H1 (cell line): ENCODE results near the gene OGFOD1. TPM values are rescaled to one million over a fixed set of nuclear protein-coding genes. Genes with fewer than 3 reads are reported as not detected.

Source experiments
- CTCF ChIA-PET: fragments of 300-600 bp; sonication (Branson Sonifier 250); formaldehyde crosslinking; loops from one replicate; lab custom pipeline; 2021; ENCODE audit not compliant: partially characterized antibody; lab: Charles Lee
- POLR2A ChIA-PET: fragments of 300-600 bp; sonication (Branson Sonifier 250); formaldehyde crosslinking; loops from one replicate; lab custom pipeline; 2021; ENCODE audit warnings: inconsistent platforms; ENCODE audit not compliant: partially characterized antibody; lab: Charles Lee
- DNase-seq, 2 experiments: peaks; one replicate each; pipeline versions ENCODE4 v3.0.0 to v3.0.0-alpha.2; 2010 to 2022; ENCODE audit warnings: low spot score in 2 of 2, low read depth in 1 of 2, mixed read lengths in 1 of 2
- FAIRE-seq: peaks from 2 replicates; lab custom pipeline; 2011; peaks lifted over from hg19 to GRCh38; lab: Jason Lieb, UNC
- H2AFZ ChIP-seq: 2 replicates; pipeline ENCODE4 v1.8.1; 2012; ENCODE audit warnings: low read length, inconsistent platforms
- H2AK5ac ChIP-seq: 2 replicates; pipeline ENCODE4 v1.6.1; 2013; ENCODE audit warnings: low read depth, low read length
- H2BK120ac ChIP-seq: replicated peaks from 2 replicates; pipeline ENCODE3; 2013; ENCODE audit warnings: low read depth, low read length, inconsistent platforms
- H2BK12ac ChIP-seq: 2 replicates; pipeline ENCODE4 v1.6.1; 2013; ENCODE audit warnings: low read depth, low read length
- H2BK15ac ChIP-seq: 2 replicates; pipeline ENCODE4 v1.6.1; 2013; ENCODE audit warnings: low read length
- H2BK20ac ChIP-seq: 2 replicates; pipeline ENCODE4 v1.6.1; 2013; ENCODE audit warnings: low read length
- H2BK5ac ChIP-seq: 2 replicates; pipeline ENCODE4 v1.6.1; 2013; ENCODE audit warnings: low read depth, low read length
- H3K14ac ChIP-seq: 2 replicates; pipeline ENCODE4 v1.6.1; 2013; ENCODE audit warnings: inconsistent platforms; ENCODE audit not compliant: insufficient read length
- H3K18ac ChIP-seq: 2 replicates; pipeline ENCODE4 v1.6.1; 2013; ENCODE audit warnings: low read length; ENCODE audit errors: extremely low read depth
- H3K23ac ChIP-seq: 2 replicates; pipeline ENCODE4 v1.6.1; 2013; ENCODE audit warnings: inconsistent platforms; ENCODE audit not compliant: insufficient read length
- H3K23me2 ChIP-seq: 2 replicates; pipeline ENCODE4 v1.6.1; 2013; ENCODE audit warnings: low read depth, low read length
- H3K27ac ChIP-seq: 2 replicates; pipeline ENCODE4 v1.6.1; 2011; ENCODE audit warnings: low read depth, low read length, inconsistent platforms
- H3K27me3 ChIP-seq, 4 experiments: replicated peaks in 1 of 4; 1 replicate in 1 of 4; 2 replicates in 3 of 4; pipeline versions ENCODE4 v1.6.1 to v1.8.1; 2011 to 2013; ENCODE audit warnings: low read length in 3 of 4, mild to moderate bottlenecking in 3 of 4, inconsistent platforms in 2 of 4, mixed read lengths in 2 of 4, moderate library complexity in 1 of 4; ENCODE audit not compliant: control insufficient read depth in 3 of 4, insufficient read depth in 3 of 4; ENCODE audit errors: extremely low read depth in 1 of 4
- H3K36me3 ChIP-seq, 4 experiments: 2 replicates each; pipeline versions ENCODE4 v1.6.1 to v1.8.1; 2011 to 2013; ENCODE audit warnings: mild to moderate bottlenecking in 4 of 4, low read length in 3 of 4, moderate library complexity in 2 of 4, control low read depth in 1 of 4, inconsistent platforms in 1 of 4; ENCODE audit not compliant: insufficient read depth in 4 of 4, control insufficient read depth in 2 of 4
- H3K4ac ChIP-seq: replicated peaks from 2 replicates; pipeline ENCODE3; 2013; ENCODE audit warnings: low read length, low read depth, mixed read lengths, inconsistent platforms; ENCODE audit not compliant: insufficient read length
- H3K4me1 ChIP-seq, 4 experiments: replicated peaks in 1 of 4; 1 replicate in 1 of 4; 2 replicates in 3 of 4; pipeline versions ENCODE4 v1.6.1 to v1.8.1; 2011 to 2013; ENCODE audit warnings: low read length in 3 of 4, inconsistent platforms in 2 of 4, mixed read lengths in 1 of 4; ENCODE audit not compliant: insufficient read depth in 4 of 4, control insufficient read depth in 3 of 4
- H3K4me2 ChIP-seq, 2 experiments: 2 replicates each; pipeline versions ENCODE4 v1.6.1 to v1.8.1; 2011 to 2013; ENCODE audit warnings: low read depth in 2 of 2, low read length in 2 of 2, control low read depth in 1 of 2, inconsistent platforms in 1 of 2, mild to moderate bottlenecking in 1 of 2; ENCODE audit not compliant: insufficient read depth in 1 of 2
- H3K4me3 ChIP-seq, 4 experiments: fragments of 200-600, 300-600 bp in 1 of 4; sonication (generic), shearing (Covaris generic), sonication (Bioruptor Twin) in 1 of 4; 2 replicates each; pipeline versions ENCODE4 v1.5.1 to v1.8.1; 2011 to 2016; ENCODE audit warnings: low read length in 4 of 4, low read depth in 3 of 4, control low read depth in 2 of 4, inconsistent platforms in 2 of 4, mild to moderate bottlenecking in 2 of 4, mixed read lengths in 1 of 4, moderate library complexity in 1 of 4; ENCODE audit not compliant: insufficient read depth in 2 of 4; ENCODE audit errors: extremely low read depth in 1 of 4
- H3K56ac ChIP-seq: replicated peaks from 2 replicates; pipeline ENCODE3; 2013; ENCODE audit warnings: low read depth, mild to moderate bottlenecking, mixed read lengths, low read length, inconsistent platforms; ENCODE audit not compliant: insufficient read length
- H3K79me1 ChIP-seq: 2 replicates; pipeline ENCODE4 v1.6.1; 2013; ENCODE audit warnings: low read depth, low read length, control low read depth
- H3K79me2 ChIP-seq, 2 experiments: 2 replicates each; pipeline versions ENCODE4 v1.6.1 to v1.8.1; 2012 to 2013; ENCODE audit warnings: low read length in 2 of 2, mild to moderate bottlenecking in 2 of 2, inconsistent platforms in 1 of 2; ENCODE audit not compliant: insufficient read depth in 2 of 2, control insufficient read depth in 1 of 2
- H3K9ac ChIP-seq, 4 experiments: replicated peaks in 1 of 4; 1 replicate in 1 of 4; 2 replicates in 3 of 4; pipeline versions ENCODE4 v1.6.1 to v1.8.1; 2011 to 2013; ENCODE audit warnings: low read depth in 3 of 4, low read length in 3 of 4, control low read depth in 2 of 4, mild to moderate bottlenecking in 2 of 4, moderate library complexity in 2 of 4, inconsistent platforms in 1 of 4; ENCODE audit errors: extremely low read depth in 1 of 4
- H3K9me3 ChIP-seq, 2 experiments: 2 replicates each; pipeline versions ENCODE4 v1.6.1 to v1.8.1; 2012 to 2013; ENCODE audit warnings: mild to moderate bottlenecking in 2 of 2, moderate library complexity in 2 of 2, control low read depth in 1 of 2, inconsistent platforms in 1 of 2, low read depth in 1 of 2, low read length in 1 of 2, mixed read lengths in 1 of 2; ENCODE audit not compliant: insufficient read depth in 2 of 2
- H4K20me1 ChIP-seq, 2 experiments: replicated peaks in 1 of 2; 2 replicates each; pipeline versions ENCODE3 to v1.8.1; 2011 to 2013; ENCODE audit warnings: inconsistent platforms in 2 of 2, low read length in 2 of 2, mild to moderate bottlenecking in 1 of 2; ENCODE audit not compliant: insufficient read depth in 2 of 2, control insufficient read depth in 1 of 2
- H4K5ac ChIP-seq: 2 replicates; pipeline ENCODE4 v1.6.1; 2013; ENCODE audit warnings: low read length, low read depth, mixed read lengths, inconsistent platforms; ENCODE audit not compliant: insufficient read length
- H4K8ac ChIP-seq: 2 replicates; pipeline ENCODE4 v1.8.0; 2013; ENCODE audit warnings: mild to moderate bottlenecking, moderate library complexity, low read length, inconsistent platforms; ENCODE audit not compliant: insufficient read depth; ENCODE audit errors: extremely low read depth
- H4K91ac ChIP-seq: replicated peaks from 2 replicates; pipeline ENCODE3; 2013; ENCODE audit warnings: low read length, mixed read lengths, inconsistent platforms; ENCODE audit not compliant: insufficient read length
- ASH2L ChIP-seq: fragments of 200-600, 300-600 bp; sonication (generic); IDR thresholded peaks from one replicate; pipeline ENCODE4 v1.7.1; 2017; ENCODE audit warnings: low read length
- CHD2 ChIP-seq: IDR thresholded peaks from 2 replicates; pipeline ENCODE4 v1.6.1; 2012; ENCODE audit warnings: low read length, improper control_type of control experiment
- CTBP2 ChIP-seq: IDR thresholded peaks from 2 replicates; pipeline ENCODE4 v1.7.0; 2011; ENCODE audit warnings: borderline replicate concordance, mild to moderate bottlenecking, moderate library complexity, mixed read lengths, low read length; ENCODE audit not compliant: insufficient read depth, insufficient read length
- E2F6 ChIP-seq: IDR thresholded peaks from 2 replicates; pipeline ENCODE4 v1.6.1; 2012; ENCODE audit warnings: inconsistent platforms
- HDAC2 ChIP-seq, 2 experiments: fragments of 300-600 bp in 1 of 2; sonication (generic) in 1 of 2; IDR thresholded peaks; 2 replicates each; pipeline ENCODE4 v1.6.1; 2011 to 2012; ENCODE audit warnings: low read depth in 2 of 2, low read length in 2 of 2, mild to moderate bottlenecking in 2 of 2, moderate library complexity in 2 of 2, borderline replicate concordance in 1 of 2, inconsistent platforms in 1 of 2
- JUN ChIP-seq: IDR thresholded peaks from 2 replicates; pipeline ENCODE4 v1.6.1; 2011; ENCODE audit warnings: low read depth, mild to moderate bottlenecking, improper control_type of control experiment, low read length
- RAD21 ChIP-seq, 2 experiments: IDR thresholded peaks in 1 of 2; conservative IDR thresholded peaks in 1 of 2; 2 replicates each; pipeline ENCODE4 v1.6.1; 2011; ENCODE audit warnings: low read depth in 2 of 2, low read length in 2 of 2, improper control_type of control experiment in 1 of 2, inconsistent platforms in 1 of 2, mild to moderate bottlenecking in 1 of 2, moderate library complexity in 1 of 2
- RFX5 ChIP-seq: IDR thresholded peaks from 2 replicates; pipeline ENCODE4 v1.6.1; 2011; ENCODE audit warnings: low read depth, low read length, improper control_type of control experiment, borderline replicate concordance
- SIN3A ChIP-seq, 2 experiments: IDR thresholded peaks in 1 of 2; conservative IDR thresholded peaks in 1 of 2; 2 replicates each; pipeline ENCODE4 v1.6.1; 2011 to 2012; ENCODE audit warnings: low read length in 2 of 2, improper control_type of control experiment in 1 of 2, low read depth in 1 of 2, mild to moderate bottlenecking in 1 of 2
- SIRT6 ChIP-seq: IDR thresholded peaks from one replicate; pipeline ENCODE4 v1.7.1; 2012; ENCODE audit warnings: low read length, inconsistent platforms
- SUZ12 ChIP-seq: fragments of 200-600 bp; sonication (generic); IDR thresholded peaks from 2 replicates; pipeline ENCODE4 v1.6.1; 2012; ENCODE audit warnings: mild to moderate bottlenecking, inconsistent platforms, low read length, moderate library complexity, mixed read lengths
- USF2 ChIP-seq: IDR thresholded peaks from 2 replicates; pipeline ENCODE4 v1.6.1; 2011; ENCODE audit warnings: low read length, improper control_type of control experiment
- polyA plus RNA-seq, 7 experiments: library from polyadenylated mRNA; depleted of rRNA in 3 of 7; stranded (reverse) in 5 of 7; unstranded in 2 of 7; fragments of >200 nt in 5 of 7; fragments of 200-250 nt in 2 of 7; gene quantifications; 1 replicate in 5 of 7; 2 replicates in 1 of 7; 4 replicates in 1 of 7; pipeline versions ENCODE4 v1.2.1 to v1.2.3, GENCODE V29; 2011 to 2013; ENCODE audit warnings: missing spikeins in 2 of 7, mixed read lengths in 2 of 7
- total RNA-seq: library from RNA; stranded (reverse); fragmentation: NEBNext Ultra II Directional; extraction: Animal tissue kit (Norgen Biotek cat#: 25700); gene quantifications from 2 replicates; pipeline ENCODE4 v1.2.1, GENCODE V29; 2021

The OGFOD1 gene
- total and polyA plus RNA-seq, 2 of the 8 experiments (the other 6 are each of a cell fraction or from before 2014, with no cell fraction given): 24.6 to 61.4 TPM

GRCh38 chr16:56448005-56448404 lies 3.3 kb upstream of the OGFOD1 start:
- Histone ChIP-seq H4K20me1 (peaks cover 6 to 11% of the 10 kb centered on the region in 2 experiments), H4K8ac (no peak overlapping the region), H3K4me2 (no peak overlapping the region), H2BK15ac (no peak overlapping the region), H3K56ac (no peak overlapping the region), H3K79me1 (peaks cover 5% of the 10 kb centered on the region), H3K9me3 (no peaks in the 10 kb centered on the region), H3K9ac (no peak overlapping the region), H2AK5ac (no peak overlapping the region), H2BK20ac (no peak overlapping the region), H3K36me3 (peaks cover 0 to 32% (median 18%) of the 10 kb centered on the region in 4 experiments; a peak in 6 of 8 replicates), H4K5ac (no peak overlapping the region), H2BK12ac (no peak overlapping the region), H3K14ac (no peak overlapping the region), H3K79me2 (peaks cover 31 to 75% of the 10 kb centered on the region in 2 experiments), H3K23me2 (peaks cover 7% of the 10 kb centered on the region), H3K23ac (no peak overlapping the region), H3K18ac (no peak overlapping the region), H3K4ac (no peak overlapping the region), H3K27ac (no peak overlapping the region), H4K91ac (no peak overlapping the region), H3K4me3 (no peak overlapping the region), H3K4me1 (peaks cover 0 to 11% (median 2%) of the 10 kb centered on the region in 4 experiments; a peak in 3 of 7 replicates), H2AFZ (no peak overlapping the region), H2BK5ac (no peak overlapping the region), H2BK120ac (no peak overlapping the region), H3K27me3 (no peaks in the 10 kb centered on the region)
- POLR2A ChIA-PET: interaction anchor here (0.9 to 1.5 kb wide), 3 partner anchors 10 to 14 kb away, joined by 3 read pairs; no protein-coding TSS in a partner anchor
- no peak for FAIRE-seq
- DNase-seq: no peak
- CTCF ChIA-PET: interaction anchor here (0.6 kb wide), 1 partner anchor 24 kb away, joined by 3 read pairs; no protein-coding TSS in a partner anchor
- TF ChIP-seq RFX5: no peak
- TF ChIP-seq USF2: no peak
- no peak for TF ChIP-seq SIRT6
- TF ChIP-seq SIN3A (conservative IDR thresholded peaks at IDR 0.05 in 1 of 2, IDR thresholded peaks at IDR 0.05 in 1 of 2; ENCODE audit: low read depth in 1 of 2, low read length in 2 of 2): no peak
- TF ChIP-seq JUN: no peak
- TF ChIP-seq ASH2L: no peak
- TF ChIP-seq CTBP2: no peak
- TF ChIP-seq RAD21 (IDR thresholded peaks at IDR 0.05 in 1 of 2, conservative IDR thresholded peaks at IDR 0.05 in 1 of 2; ENCODE audit: low read depth in 2 of 2, low read length in 2 of 2): no peak
- no peak for TF ChIP-seq SUZ12
- no peak for TF ChIP-seq E2F6
- TF ChIP-seq HDAC2 (IDR thresholded peaks at IDR 0.05; ENCODE audit: borderline replicate concordance in 1 of 2, low read depth in 2 of 2, low read length in 2 of 2): no peak
- no peak for TF ChIP-seq CHD2
